OCI-LY7 (cell line): Measurements from ENCODE around the gene PCDH9. TPM values are rescaled to one million over a fixed set of nuclear protein-coding genes. Genes with fewer than 3 reads are reported as not detected.

ENCODE experiments used
- BruUV-seq: library from RNA; stranded (reverse); fragments of 400-500 nt; replicated peaks from 2 replicates; lab custom pipeline; 2021; lab: Mats Ljungman, UMichigan
- CTCF ChIA-PET: fragments of 300-600 bp; sonication (Branson Sonifier 250); formaldehyde crosslinking; loops from one replicate; lab custom pipeline; 2022; ENCODE audit warnings: antibody characterized with exemption; ENCODE audit not compliant: unreplicated experiment; lab: Charles Lee
- POLR2A ChIA-PET: fragments of 300-600 bp; sonication (Branson Sonifier 250); formaldehyde crosslinking; loops from one replicate; lab custom pipeline; 2022; ENCODE audit warnings: antibody characterized with exemption; lab: Charles Lee
- DNase-seq: peaks from one replicate; pipeline ENCODE4 v3.0.0-alpha.2; 2015; ENCODE audit warnings: low spot score
- H2AFZ ChIP-seq: fragments of 200-600 bp; sonication (generic), shearing (Covaris generic); 2 replicates; pipeline ENCODE4 v1.6.1; 2014; ENCODE audit warnings: mild to moderate bottlenecking, antibody characterized with exemption, low read length, moderate library complexity
- H3K27ac ChIP-seq: fragments of 200-600 bp; sonication (generic); 2 replicates; pipeline ENCODE4 v1.5.1; 2014; ENCODE audit warnings: mixed run types, low read depth, mild to moderate bottlenecking, moderate library complexity, low read length, inconsistent platforms; ENCODE audit not compliant: poor library complexity, severe bottlenecking
- H3K36me3 ChIP-seq: fragments of 200-600 bp; sonication (generic); 2 replicates; pipeline ENCODE4 v1.6.1; 2014; ENCODE audit warnings: mild to moderate bottlenecking, antibody characterized with exemption, low read length, moderate library complexity, mixed read lengths; ENCODE audit not compliant: insufficient read depth
- H3K4me1 ChIP-seq: fragments of 200-600 bp; sonication (generic); 2 replicates; pipeline ENCODE4 v1.5.1; 2014; ENCODE audit warnings: mild to moderate bottlenecking, low read length; ENCODE audit not compliant: insufficient read depth, poor library complexity, severe bottlenecking
- H3K4me2 ChIP-seq: fragments of 200-600 bp; sonication (generic); 2 replicates; pipeline ENCODE4 v1.6.1; 2014; ENCODE audit warnings: mild to moderate bottlenecking, low read length
- H3K4me3 ChIP-seq: fragments of 200-600 bp; sonication (generic); 2 replicates; pipeline ENCODE4 v1.5.1; 2014; ENCODE audit warnings: mild to moderate bottlenecking, low read depth, low read length; ENCODE audit not compliant: poor library complexity, severe bottlenecking
- H3K79me2 ChIP-seq: fragments of 200-600 bp; sonication (generic); 2 replicates; pipeline ENCODE4 v1.6.1; 2016; ENCODE audit warnings: low read depth, mild to moderate bottlenecking, low read length, moderate library complexity, mixed read lengths; ENCODE audit not compliant: insufficient read depth
- H3K9me2 ChIP-seq: fragments of 200-600 bp; sonication (generic); 2 replicates; pipeline ENCODE4 v1.6.1; 2016; ENCODE audit warnings: mild to moderate bottlenecking, low read length, mixed read lengths; ENCODE audit not compliant: insufficient read depth
- H3K9me3 ChIP-seq: fragments of 200-600 bp; sonication (generic); 2 replicates; pipeline ENCODE4 v1.6.1; 2014; ENCODE audit warnings: mild to moderate bottlenecking, mixed run types, low read length, mixed read lengths
- H4K20me1 ChIP-seq: fragments of 200-600 bp; sonication (generic); 2 replicates; pipeline ENCODE4 v1.6.1; 2014; ENCODE audit warnings: mild to moderate bottlenecking, antibody characterized with exemption, low read length, moderate library complexity, mixed read lengths; ENCODE audit not compliant: insufficient read depth
- CTCF ChIP-seq: fragments of 200-600 bp; sonication (generic); conservative IDR thresholded peaks from 2 replicates; pipeline ENCODE4 v1.5.1; 2014; ENCODE audit warnings: mild to moderate bottlenecking, antibody characterized with exemption, low read length, moderate library complexity, mixed read lengths
- EZH2phosphoT487 ChIP-seq: fragments of 200-600 bp; sonication (generic); IDR thresholded peaks from 2 replicates; pipeline ENCODE4 v1.6.1; 2018; ENCODE audit warnings: low read depth, borderline replicate concordance, mild to moderate bottlenecking, mixed run types, antibody characterized with exemption, low read length, moderate library complexity, mixed read lengths
- intact Hi-C: fragments of 100-400 bp; cut with micrococcal nuclease; formaldehyde crosslinking; loops from one replicate; pipeline ENCODE4 v1.10.0; 2022; ENCODE audit not compliant: unreplicated experiment
- total RNA-seq, 2 experiments: library from RNA; depleted of rRNA in 1 of 2; stranded (reverse); fragments of >200 nt in 1 of 2; shearing (Covaris generic) in 1 of 2; gene quantifications; 2 replicates each; pipeline ENCODE4 v1.2.3, GENCODE V29; 2014 to 2022

Gene PCDH9
- total RNA-seq, 2 experiments from 2014 or later, result 20.1 to 26.0 TPM

GRCh38 chr13:66974889-66975288, 255.2 kb downstream of the PCDH9 start:
- TF ChIP-seq CTCF (no peak), EZH2phosphoT487 (no peak)
- H3K4me2 ChIP-seq, result no peak overlapping the region
- ChIA-PET CTCF (interaction anchor here (1.4 kb wide), 1 partner anchor 10 kb away, joined by 4 read pairs; no protein-coding TSS in a partner anchor), POLR2A (interaction anchor here (1.0 to 1.2 kb wide), 2 partner anchors 11 to 17 kb away, joined by 3 to 5 read pairs; no protein-coding TSS in a partner anchor)
- no TSS peak for BruUV-seq
- H3K4me1 ChIP-seq, result peaks cover 8% of the 10 kb centered on the region
- intact Hi-C loops, result no loop called here
- H3K4me3 ChIP-seq, result no peak overlapping the region
- H2AFZ ChIP-seq, result no peak overlapping the region
- no peak for DNase-seq
- H3K79me2 ChIP-seq, result no peaks in the 10 kb centered on the region
- no peaks in the 10 kb centered on the region for H4K20me1 ChIP-seq
- no peaks in the 10 kb centered on the region for H3K36me3 ChIP-seq
- no peaks in the 10 kb centered on the region for H3K9me2 ChIP-seq
- H3K9me3 ChIP-seq, result peaks cover 8% of the 10 kb centered on the region; the same call in 1 of the 2 replicates
- no peak overlapping the region for H3K27ac ChIP-seq

- no peak overlapping the region for H3K27ac ChIP-seq
- TF ChIP-seq EZH2phosphoT487 (no peak), CTCF (no peak)
- H3K79me2 ChIP-seq, result no peaks in the 10 kb centered on the region
- peaks cover 8% of the 10 kb centered on the region; the same call in 1 of the 2 replicates for H3K9me3 ChIP-seq
- no peaks in the 10 kb centered on the region for H3K9me2 ChIP-seq
- H3K4me2 ChIP-seq, result no peak overlapping the region
- no peak for DNase-seq
- no peaks in the 10 kb centered on the region for H3K36me3 ChIP-seq
- BruUV-seq, result no TSS peak
- peaks cover 13% of the 10 kb centered on the region for H3K4me1 ChIP-seq
- CTCF ChIA-PET, result interaction anchor here (1.4 kb wide), 1 partner anchor 9 kb away, joined by 4 read pairs; no protein-coding TSS in a partner anchor
- POLR2A ChIA-PET, result interaction anchor here (0.7 to 1.2 kb wide), 4 partner anchors 12 to 52 kb away, joined by 3 to 5 read pairs (median 4); no protein-coding TSS in a partner anchor
- no peak overlapping the region for H3K4me3 ChIP-seq
- intact Hi-C loops, result no loop called here
- H4K20me1 ChIP-seq, result no peaks in the 10 kb centered on the region
- peak overlapping the region; percentile 48; the same call in 1 of the 2 replicates for H2AFZ ChIP-seq
Measured at GRCh38 chr13:66974174-66974573, 256.0 kb downstream of the PCDH9 start.

GRCh38 chr13:66972659-66973058, 257.5 kb downstream of the PCDH9 start:
- intact Hi-C loops, result no loop called here
- H3K4me3 ChIP-seq, result no peak overlapping the region
- no peak overlapping the region for H3K27ac ChIP-seq
- peaks cover 8% of the 10 kb centered on the region; the same call in 1 of the 2 replicates for H3K9me3 ChIP-seq
- DNase-seq, result no peak
- H2AFZ ChIP-seq, result peak overlapping the region; percentile 3; the same call in 1 of the 2 replicates
- ChIA-PET POLR2A (interaction anchor here (0.6 to 3.1 kb wide), 6 partner anchors 11 to 74 kb away, joined by 3 to 12 read pairs (median 3); no protein-coding TSS in a partner anchor), CTCF (no interaction called here)
- no peaks in the 10 kb centered on the region for H4K20me1 ChIP-seq
- no peaks in the 10 kb centered on the region for H3K79me2 ChIP-seq
- H3K4me1 ChIP-seq, result peaks cover 13% of the 10 kb centered on the region
- BruUV-seq, result no TSS peak
- no peak for TF ChIP-seq CTCF
- TF ChIP-seq EZH2phosphoT487, result no peak
- H3K36me3 ChIP-seq, result no peaks in the 10 kb centered on the region
- H3K4me2 ChIP-seq, result no peak overlapping the region
- no peaks in the 10 kb centered on the region for H3K9me2 ChIP-seq
